AG04450 (cell line): Measurements from ENCODE around the gene RBM8A. TPM values are rescaled to one million over a fixed set of nuclear protein-coding genes. Genes with fewer than 3 reads are reported as not detected.

Experiments
- CTCF ChIA-PET: fragments of 300-600, 350-600 bp; formaldehyde crosslinking; extraction: SDS; loops from one replicate; lab custom pipeline; 2022; ENCODE audit warnings: antibody characterized with exemption, inconsistent platforms; lab: Charles Lee
- POLR2A ChIA-PET: fragments of 350-600 bp; formaldehyde crosslinking; extraction: SDS; loops from one replicate; lab custom pipeline; 2021; ENCODE audit warnings: antibody characterized with exemption, inconsistent platforms; lab: Yijun Ruan, JAX
- DNase-seq: peaks from one replicate; pipeline ENCODE4 v3.0.0-alpha.2; 2011; ENCODE audit warnings: low read depth, low spot score
- H3K27ac ChIP-seq: one replicate; pipeline ENCODE4 v1.5.1; 2012; ENCODE audit warnings: low read depth, low read length, control low read depth
- H3K27me3 ChIP-seq: one replicate; pipeline ENCODE4 v1.6.0; 2012; ENCODE audit warnings: low read length; ENCODE audit not compliant: control insufficient read depth, insufficient read depth
- H3K4me3 ChIP-seq: 2 replicates; pipeline ENCODE4 v1.5.1; 2011; ENCODE audit warnings: mild to moderate bottlenecking, low read depth, low read length, control low read depth
- H3K9me3 ChIP-seq: 2 replicates; pipeline ENCODE4 v1.5.1; 2012; ENCODE audit warnings: low read length; ENCODE audit not compliant: control insufficient read depth, insufficient read depth
- polyA plus RNA-seq: library from polyadenylated mRNA; depleted of rRNA; stranded (reverse); fragments of >200 nt; gene quantifications from 2 replicates; pipeline ENCODE4 v1.2.3, GENCODE V29; 2011
- TF ChIP-seq, protein P1 (sequence below): IDR thresholded peaks from 2 replicates; pipeline ENCODE4 v1.5.1; 2011; ENCODE audit warnings: low read depth, low read length, control low read depth, inconsistent platforms

The RBM8A gene
- polyA plus RNA-seq, 1 experiment = 158 TPM

DNA sequence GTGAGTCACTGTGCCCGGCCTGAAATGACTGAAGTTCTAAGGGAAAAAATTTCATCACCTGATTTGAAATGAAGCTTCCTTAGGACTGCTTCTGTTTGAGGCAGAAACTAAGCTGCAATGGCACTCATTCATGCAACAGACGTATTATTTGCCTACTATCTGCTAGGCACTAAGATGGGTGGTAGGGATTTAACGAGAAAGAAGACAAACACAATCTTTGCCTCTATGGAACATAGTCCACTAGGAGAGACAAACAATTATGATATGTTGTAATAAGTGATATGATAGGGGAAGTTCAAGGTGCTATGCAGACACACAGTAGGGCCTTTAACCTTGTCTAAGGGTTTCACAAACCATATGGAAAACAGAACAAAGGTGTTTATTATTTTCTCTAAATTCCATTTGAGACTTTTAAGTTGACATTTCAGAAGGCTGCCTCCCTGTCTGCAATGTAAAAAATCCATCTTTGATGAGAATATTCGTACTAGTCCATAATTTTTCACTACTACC, 19.2 kb upstream of the RBM8A start:
- H3K9me3 ChIP-seq = no peaks in the 10 kb centered on the region
- POLR2A ChIA-PET = no interaction called here
- H3K27me3 ChIP-seq = no peaks in the 10 kb centered on the region
- no peak overlapping the region for H3K4me3 ChIP-seq
- no peak for DNase-seq
- TF ChIP-seq, protein P1, sequence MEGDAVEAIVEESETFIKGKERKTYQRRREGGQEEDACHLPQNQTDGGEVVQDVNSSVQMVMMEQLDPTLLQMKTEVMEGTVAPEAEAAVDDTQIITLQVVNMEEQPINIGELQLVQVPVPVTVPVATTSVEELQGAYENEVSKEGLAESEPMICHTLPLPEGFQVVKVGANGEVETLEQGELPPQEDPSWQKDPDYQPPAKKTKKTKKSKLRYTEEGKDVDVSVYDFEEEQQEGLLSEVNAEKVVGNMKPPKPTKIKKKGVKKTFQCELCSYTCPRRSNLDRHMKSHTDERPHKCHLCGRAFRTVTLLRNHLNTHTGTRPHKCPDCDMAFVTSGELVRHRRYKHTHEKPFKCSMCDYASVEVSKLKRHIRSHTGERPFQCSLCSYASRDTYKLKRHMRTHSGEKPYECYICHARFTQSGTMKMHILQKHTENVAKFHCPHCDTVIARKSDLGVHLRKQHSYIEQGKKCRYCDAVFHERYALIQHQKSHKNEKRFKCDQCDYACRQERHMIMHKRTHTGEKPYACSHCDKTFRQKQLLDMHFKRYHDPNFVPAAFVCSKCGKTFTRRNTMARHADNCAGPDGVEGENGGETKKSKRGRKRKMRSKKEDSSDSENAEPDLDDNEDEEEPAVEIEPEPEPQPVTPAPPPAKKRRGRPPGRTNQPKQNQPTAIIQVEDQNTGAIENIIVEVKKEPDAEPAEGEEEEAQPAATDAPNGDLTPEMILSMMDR = no peak
- CTCF ChIA-PET = interaction anchor here (1.3 kb wide), 1 partner anchor 31 kb away, joined by 4 read pairs; no protein-coding TSS in a partner anchor
- no peak overlapping the region for H3K27ac ChIP-seq

DNA sequence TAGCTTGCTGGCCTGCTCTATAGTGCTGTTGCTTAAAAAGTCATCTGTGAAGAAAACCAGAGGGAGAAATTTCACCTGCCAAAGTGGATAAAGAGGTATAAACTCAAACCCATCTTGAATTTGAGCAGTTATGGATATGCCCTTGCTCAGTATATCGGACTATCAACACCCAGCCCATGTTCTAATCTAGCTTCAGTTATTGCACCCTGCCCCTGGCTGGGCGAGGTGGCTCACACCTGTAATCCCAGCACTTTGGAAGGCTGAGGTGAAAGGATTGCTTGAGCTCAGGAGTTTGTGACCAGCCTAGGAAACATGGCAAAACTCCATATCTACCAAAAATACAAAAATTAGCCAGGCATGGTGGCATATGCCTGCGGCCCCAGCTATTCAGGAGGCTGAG, 17.2 kb upstream of the RBM8A start:
- ChIA-PET CTCF (interaction anchor here (0.5 to 1.6 kb wide), 3 partner anchors 17 to 99 kb away, joined by 3 to 4 read pairs (median 4); partner anchors contain the start of genes NUDT17 and RBM8A), POLR2A (interaction anchor here (1.5 kb wide), 1 partner anchor 17 kb away, joined by 5 read pairs; the partner anchor contains the start of gene RBM8A)
- no peak overlapping the region for H3K4me3 ChIP-seq
- no peak overlapping the region for H3K27ac ChIP-seq
- TF ChIP-seq, protein P1 = no peak
- DNase-seq = no peak
- no peaks in the 10 kb centered on the region for H3K27me3 ChIP-seq
- H3K9me3 ChIP-seq = no peaks in the 10 kb centered on the region

DNA sequence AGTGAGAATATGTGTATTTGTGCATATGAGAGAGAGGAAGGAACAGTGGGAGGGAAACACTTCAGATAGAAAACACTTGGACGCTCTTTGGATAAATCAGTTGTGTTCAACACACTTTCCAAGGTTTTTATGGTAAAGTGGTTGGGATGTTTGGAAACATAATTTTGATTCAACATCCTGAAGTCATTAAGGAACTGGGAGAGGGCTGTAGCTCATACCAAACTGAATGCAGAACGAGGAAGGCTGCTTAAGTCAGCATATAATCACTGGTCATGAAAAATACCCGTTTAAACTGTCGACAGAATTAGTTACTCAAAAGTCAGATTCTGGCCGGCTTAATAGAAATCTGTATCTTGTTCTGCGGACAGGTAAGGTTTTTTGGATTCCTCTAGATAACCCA, 15.6 kb upstream of the RBM8A start:
- no peak overlapping the region for H3K27ac ChIP-seq
- H3K9me3 ChIP-seq = no peaks in the 10 kb centered on the region
- TF ChIP-seq, protein P1 = no peak
- DNase-seq = no peak
- no peak overlapping the region for H3K4me3 ChIP-seq
- ChIA-PET CTCF (interaction anchor here (0.6 to 1.5 kb wide), 3 partner anchors 10 to 34 kb away, joined by 3 to 6 read pairs (median 3); partner anchors contain the start of genes ITGA10 and RBM8A), POLR2A (no interaction called here)
- no peaks in the 10 kb centered on the region for H3K27me3 ChIP-seq

DNA sequence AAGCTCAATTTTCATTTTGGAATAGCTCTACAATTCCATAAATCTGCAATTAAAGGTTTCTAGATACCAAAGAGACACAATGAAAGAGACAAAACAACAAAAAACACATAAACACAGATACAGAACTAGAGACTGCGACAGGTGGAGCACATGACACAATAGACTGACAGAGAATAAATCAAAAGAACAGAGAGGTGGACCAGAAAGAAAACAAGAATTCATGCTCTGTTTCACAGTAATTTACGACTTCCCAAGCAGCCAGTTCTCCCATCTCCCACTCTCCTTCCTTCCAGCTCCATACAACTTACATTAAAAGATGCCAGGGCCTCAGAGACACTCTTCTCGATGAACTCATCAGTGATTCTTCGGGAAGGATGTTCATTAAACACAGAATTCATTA, 15.1 kb upstream of the RBM8A start:
- H3K27ac ChIP-seq = no peak overlapping the region
- TF ChIP-seq, protein P1 = no peak
- H3K4me3 ChIP-seq = no peak overlapping the region
- no peaks in the 10 kb centered on the region for H3K27me3 ChIP-seq
- no peaks in the 10 kb centered on the region for H3K9me3 ChIP-seq
- ChIA-PET POLR2A (no interaction called here), CTCF (interaction anchor here (0.6 to 1.3 kb wide), 3 partner anchors 10 to 50 kb away, joined by 3 read pairs; partner anchors contain the start of gene RBM8A)
- DNase-seq = no peak

DNA sequence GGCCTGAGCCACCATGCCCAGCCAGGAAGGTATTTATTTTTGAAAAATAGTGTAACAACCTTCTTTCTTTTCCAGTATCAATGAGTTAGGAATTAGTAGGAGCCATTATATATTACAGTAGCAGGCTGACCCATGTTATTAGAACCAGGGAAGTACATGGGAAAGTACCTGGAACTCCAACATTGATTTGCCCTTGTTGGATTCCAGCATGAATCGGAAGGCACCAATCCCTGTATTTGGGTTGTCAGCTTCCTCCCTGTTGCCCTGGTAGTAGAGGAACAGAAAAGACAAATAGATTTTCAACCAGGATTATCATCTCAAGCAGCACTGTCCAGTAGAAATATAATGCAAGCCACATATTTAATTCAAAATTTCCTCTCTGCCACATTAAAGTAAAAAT, 10.2 kb upstream of the RBM8A start:
- ChIA-PET POLR2A (no interaction called here), CTCF (interaction anchor here (1.5 to 2.4 kb wide), 3 partner anchors 10 to 70 kb away, joined by 3 to 6 read pairs (median 3); partner anchors contain the start of genes ITGA10 and RBM8A)
- H3K27ac ChIP-seq = no peak overlapping the region
- no peaks in the 10 kb centered on the region for H3K9me3 ChIP-seq
- TF ChIP-seq, protein P1 = no peak
- DNase-seq = no peak
- no peaks in the 10 kb centered on the region for H3K27me3 ChIP-seq
- no peak overlapping the region for H3K4me3 ChIP-seq
